Chondrocyte (in vitro differentiated cells): ENCODE measurements around the gene CAPN10. TPM values are rescaled to one million over a fixed set of nuclear protein-coding genes. Genes with fewer than 3 reads are reported as not detected.
A peak's percentile ranks its signal among the peaks of the same experiment; 100 is the strongest.

Experiments
- DNase-seq: peaks from one replicate; pipeline ENCODE4 v3.0.0; 2021; ENCODE audit warnings: mixed read lengths, low spot score
- H3K27ac Mint-ChIP-seq: one replicate; pipeline ENCODE4 v1.8.0; 2021; ENCODE audit warnings: mild to moderate bottlenecking, moderate library complexity, mixed read lengths; ENCODE audit not compliant: unreplicated experiment
- H3K27me3 Mint-ChIP-seq: 2 replicates; pipeline ENCODE4 v1.8.0; 2021; ENCODE audit warnings: low read depth, mixed read lengths
- H3K36me3 Mint-ChIP-seq: 2 replicates; pipeline ENCODE4 v1.8.0; 2021; ENCODE audit warnings: low read depth, mixed read lengths
- H3K4me1 Mint-ChIP-seq: 2 replicates; pipeline ENCODE4 v1.8.0; 2021; ENCODE audit warnings: low read depth, mild to moderate bottlenecking, mixed read lengths
- H3K4me3 Mint-ChIP-seq: one replicate; pipeline ENCODE4 v1.8.0; 2021; ENCODE audit warnings: mild to moderate bottlenecking, moderate library complexity, mixed read lengths; ENCODE audit not compliant: unreplicated experiment
- H3K9me3 Mint-ChIP-seq: 2 replicates; pipeline ENCODE4 v1.8.0; 2021; ENCODE audit warnings: low read depth, mixed read lengths
- total RNA-seq: library from RNA; stranded (reverse); gene quantifications from 3 replicates; pipeline ENCODE4 v1.2.1, GENCODE V29; 2021
- TF ChIP-seq, protein P1 (sequence below): fragments of 200-600 bp; sonication (generic); IDR thresholded peaks from 2 replicates; pipeline ENCODE4 v1.5.0; 2021; ENCODE audit warnings: antibody characterized with exemption, mild to moderate bottlenecking, moderate library complexity

The CAPN10 gene
- total RNA-seq, 1 donor from 2014 or later: 22.7 TPM

- H3K9me3 Mint-ChIP-seq: peaks cover under 1% of the 10 kb centered on the region
- H3K4me3 Mint-ChIP-seq: no peak overlapping the region
- H3K36me3 Mint-ChIP-seq: no peaks in the 10 kb centered on the region
- TF ChIP-seq, protein P1, sequence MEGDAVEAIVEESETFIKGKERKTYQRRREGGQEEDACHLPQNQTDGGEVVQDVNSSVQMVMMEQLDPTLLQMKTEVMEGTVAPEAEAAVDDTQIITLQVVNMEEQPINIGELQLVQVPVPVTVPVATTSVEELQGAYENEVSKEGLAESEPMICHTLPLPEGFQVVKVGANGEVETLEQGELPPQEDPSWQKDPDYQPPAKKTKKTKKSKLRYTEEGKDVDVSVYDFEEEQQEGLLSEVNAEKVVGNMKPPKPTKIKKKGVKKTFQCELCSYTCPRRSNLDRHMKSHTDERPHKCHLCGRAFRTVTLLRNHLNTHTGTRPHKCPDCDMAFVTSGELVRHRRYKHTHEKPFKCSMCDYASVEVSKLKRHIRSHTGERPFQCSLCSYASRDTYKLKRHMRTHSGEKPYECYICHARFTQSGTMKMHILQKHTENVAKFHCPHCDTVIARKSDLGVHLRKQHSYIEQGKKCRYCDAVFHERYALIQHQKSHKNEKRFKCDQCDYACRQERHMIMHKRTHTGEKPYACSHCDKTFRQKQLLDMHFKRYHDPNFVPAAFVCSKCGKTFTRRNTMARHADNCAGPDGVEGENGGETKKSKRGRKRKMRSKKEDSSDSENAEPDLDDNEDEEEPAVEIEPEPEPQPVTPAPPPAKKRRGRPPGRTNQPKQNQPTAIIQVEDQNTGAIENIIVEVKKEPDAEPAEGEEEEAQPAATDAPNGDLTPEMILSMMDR: no peak
- H3K4me1 Mint-ChIP-seq: no peaks in the 10 kb centered on the region
- H3K27me3 Mint-ChIP-seq: peaks cover 21% of the 10 kb centered on the region
- no peak overlapping the region for H3K27ac Mint-ChIP-seq
- DNase-seq: no peak
Measured at GRCh38 chr2:240639566-240639965, 53.0 kb downstream of the CAPN10 start.

GRCh38 chr2:240640939-240641338, 54.4 kb downstream of the CAPN10 start:
- Mint-ChIP-seq H3K27ac (no peak overlapping the region), H3K36me3 (no peaks in the 10 kb centered on the region), H3K4me1 (no peaks in the 10 kb centered on the region), H3K9me3 (no peaks in the 10 kb centered on the region), H3K27me3 (peaks cover 28% of the 10 kb centered on the region), H3K4me3 (no peak overlapping the region)
- TF ChIP-seq, protein P1: peak; percentile 76
- peak; percentile 86 for DNase-seq

DNA sequence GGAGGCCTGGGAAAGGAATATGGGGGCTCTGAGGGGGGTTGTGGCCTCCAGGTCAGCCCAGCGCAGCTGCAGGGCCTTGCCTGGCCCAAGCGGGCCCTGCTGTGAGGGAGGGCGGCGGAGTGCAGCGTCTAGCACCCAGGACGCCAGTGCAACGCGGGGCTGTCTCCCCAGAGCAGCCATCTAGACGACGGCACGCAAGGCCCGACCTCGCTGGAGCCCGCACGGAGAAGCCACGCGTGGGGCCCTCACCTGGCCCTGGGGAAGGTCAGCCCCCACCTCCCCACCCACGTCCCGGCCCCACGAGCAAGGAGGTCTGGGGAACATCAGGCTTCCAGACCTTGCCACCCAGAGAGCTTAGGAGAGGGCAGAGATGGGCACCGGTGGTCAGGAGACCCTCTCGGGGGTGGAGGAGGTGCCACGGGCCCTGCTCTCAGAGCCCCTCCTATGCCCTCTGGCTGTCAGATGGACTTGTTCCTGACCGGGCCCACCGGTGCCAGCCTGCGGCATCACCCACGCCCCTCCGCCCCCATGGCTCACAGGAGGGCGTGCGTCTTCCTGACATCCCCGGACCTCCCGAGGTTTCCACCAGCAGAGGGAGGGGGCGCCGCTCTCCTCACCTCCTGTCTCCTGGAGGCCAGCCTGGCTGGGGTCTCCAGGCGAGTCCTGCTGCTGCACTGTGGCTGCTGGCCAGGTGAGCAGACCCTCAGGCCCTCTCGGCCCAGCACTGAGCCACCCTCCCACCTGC, 55.7 kb downstream of the CAPN10 start:
- TF ChIP-seq, protein P1: no peak
- DNase-seq: peak; percentile 91
- no peak overlapping the region for H3K27ac Mint-ChIP-seq
- peaks cover 34% of the 10 kb centered on the region for H3K27me3 Mint-ChIP-seq
- no peaks in the 10 kb centered on the region for H3K4me1 Mint-ChIP-seq
- no peak overlapping the region for H3K4me3 Mint-ChIP-seq
- no peaks in the 10 kb centered on the region for H3K36me3 Mint-ChIP-seq
- no peaks in the 10 kb centered on the region for H3K9me3 Mint-ChIP-seq

- Mint-ChIP-seq H3K4me3 (no peak overlapping the region), H3K36me3 (no peaks in the 10 kb centered on the region), H3K27ac (no peak overlapping the region), H3K4me1 (no peaks in the 10 kb centered on the region), H3K9me3 (no peaks in the 10 kb centered on the region), H3K27me3 (peaks cover 39% of the 10 kb centered on the region)
- TF ChIP-seq, protein P1: no peak
- peak; percentile 87 for DNase-seq
Measured at GRCh38 chr2:240642806-240643092, 56.2 kb downstream of the CAPN10 start.

- H3K27me3 Mint-ChIP-seq: peaks cover 40% of the 10 kb centered on the region
- peak; percentile 82 for DNase-seq
- TF ChIP-seq, protein P1: no peak
Measured at GRCh38 chr2:240643093-240643810, 56.7 kb downstream of the CAPN10 start.

More at GRCh38 chr2:240643093-240643810, 56.7 kb downstream of the CAPN10 start:
- H3K36me3 Mint-ChIP-seq: no peaks in the 10 kb centered on the region
- H3K9me3 Mint-ChIP-seq: no peaks in the 10 kb centered on the region
- H3K4me1 Mint-ChIP-seq: no peaks in the 10 kb centered on the region
- no peak overlapping the region for H3K27ac Mint-ChIP-seq
- H3K4me3 Mint-ChIP-seq: no peak overlapping the region
